ENCODE results near the gene UGT1A8.
A peak's percentile ranks its signal among the peaks of the same experiment; 100 is the strongest.
"Not testable (repeated sequence)": the region's sequence is repeated elsewhere in the genome, so short reads cannot be mapped to it uniquely, and the experiment has no call there.

Gene UGT1A8

DNA sequence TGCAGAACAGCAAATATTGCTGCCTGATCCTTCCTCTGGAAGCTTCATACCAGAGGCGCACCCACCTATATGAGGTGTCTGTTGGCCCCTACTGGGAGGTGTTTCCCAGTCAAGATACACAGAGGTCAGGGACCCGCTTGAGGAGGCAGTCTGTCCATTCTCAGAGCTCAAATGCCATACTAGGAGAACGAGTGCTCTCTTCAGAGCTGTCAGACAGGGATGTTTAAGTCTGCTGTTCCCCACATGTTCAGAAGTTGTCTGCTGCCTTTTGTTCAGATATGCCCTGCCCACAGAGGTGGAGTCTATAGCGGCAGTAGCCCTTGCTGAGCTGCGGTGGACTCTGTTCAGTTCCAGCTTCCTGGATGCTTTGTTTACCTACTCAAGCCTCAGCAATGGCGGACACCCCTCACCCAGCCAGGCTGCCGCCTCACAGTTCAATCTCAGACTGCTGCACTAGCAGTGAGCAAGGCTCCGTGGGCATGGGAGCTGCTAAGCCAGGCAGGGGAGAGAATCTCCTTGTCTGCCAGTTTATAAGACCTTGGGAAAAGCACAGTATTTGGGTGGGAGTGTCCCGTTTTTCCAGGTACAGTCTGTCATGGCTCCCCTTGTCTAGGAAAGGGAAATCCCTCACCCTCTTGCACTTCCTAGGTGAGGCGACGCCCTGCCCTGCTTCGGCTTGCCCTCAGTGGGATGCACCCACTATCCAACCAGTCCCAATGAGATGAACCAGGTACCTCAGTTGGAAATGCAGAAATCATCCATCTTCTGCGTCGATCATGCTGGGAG, 119.6 kb downstream of the UGT1A8 start:
- not testable (repeated sequence) for FAIRE-seq

DNA sequence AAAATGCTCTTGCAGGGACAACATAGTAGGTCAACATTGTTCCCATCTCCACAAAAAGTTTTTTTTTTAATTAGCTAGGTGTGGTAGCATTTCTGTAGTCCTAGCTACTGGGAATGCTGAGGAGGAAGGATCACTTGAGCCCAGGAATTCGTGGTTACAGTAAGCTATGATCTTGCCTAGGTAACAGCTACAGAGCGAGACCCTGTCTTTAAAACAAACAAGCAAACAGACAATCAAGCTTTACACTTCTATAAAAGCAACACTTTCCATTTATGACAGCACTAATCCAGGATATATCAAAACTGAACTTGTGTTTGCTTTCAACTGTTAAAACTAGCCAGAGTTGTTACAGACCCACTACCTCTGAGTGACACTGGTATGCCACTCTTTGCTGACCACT, 123.4 kb downstream of the UGT1A8 start:
- FAIRE-seq = no peak

DNA sequence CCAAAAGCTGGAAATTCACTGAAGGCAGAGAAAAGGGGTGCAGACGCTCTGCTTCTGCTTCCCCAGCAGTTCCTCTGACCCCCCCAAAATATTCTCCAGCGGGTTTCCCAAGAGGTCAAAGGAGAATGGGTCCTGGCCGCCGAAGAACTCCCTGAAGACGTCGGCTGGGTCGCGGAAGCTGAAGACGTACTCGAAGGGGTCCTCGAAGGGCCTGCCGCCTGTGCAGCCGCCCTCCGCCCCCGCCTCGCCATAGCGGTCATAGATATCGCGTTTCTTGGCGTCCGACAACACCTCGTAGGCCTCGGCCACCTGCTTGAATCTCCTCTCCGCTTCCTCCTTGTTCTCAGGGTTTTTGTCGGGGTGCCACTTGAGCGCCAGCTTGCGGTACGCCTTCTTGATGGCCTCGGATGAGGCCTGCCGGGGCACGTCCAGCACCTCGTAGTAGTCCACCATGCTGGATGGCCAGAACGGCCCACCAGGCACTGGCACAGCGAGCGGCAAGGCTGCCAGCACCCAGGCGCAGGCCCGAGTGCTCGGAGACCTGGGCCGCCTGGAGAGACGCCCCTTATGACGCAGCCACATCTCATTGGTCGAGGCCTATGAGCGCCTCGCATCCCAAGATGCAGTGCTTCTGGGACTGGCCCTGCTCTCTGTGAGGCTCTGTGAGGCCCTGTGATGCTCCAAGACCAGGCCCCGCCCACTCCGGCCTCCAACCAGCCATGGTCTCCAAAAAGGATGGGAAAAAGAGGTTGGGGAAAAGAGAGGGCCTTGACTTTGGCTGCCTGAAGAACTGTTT, 126.2 kb downstream of the UGT1A8 start:
- FAIRE-seq = no peak

DNA sequence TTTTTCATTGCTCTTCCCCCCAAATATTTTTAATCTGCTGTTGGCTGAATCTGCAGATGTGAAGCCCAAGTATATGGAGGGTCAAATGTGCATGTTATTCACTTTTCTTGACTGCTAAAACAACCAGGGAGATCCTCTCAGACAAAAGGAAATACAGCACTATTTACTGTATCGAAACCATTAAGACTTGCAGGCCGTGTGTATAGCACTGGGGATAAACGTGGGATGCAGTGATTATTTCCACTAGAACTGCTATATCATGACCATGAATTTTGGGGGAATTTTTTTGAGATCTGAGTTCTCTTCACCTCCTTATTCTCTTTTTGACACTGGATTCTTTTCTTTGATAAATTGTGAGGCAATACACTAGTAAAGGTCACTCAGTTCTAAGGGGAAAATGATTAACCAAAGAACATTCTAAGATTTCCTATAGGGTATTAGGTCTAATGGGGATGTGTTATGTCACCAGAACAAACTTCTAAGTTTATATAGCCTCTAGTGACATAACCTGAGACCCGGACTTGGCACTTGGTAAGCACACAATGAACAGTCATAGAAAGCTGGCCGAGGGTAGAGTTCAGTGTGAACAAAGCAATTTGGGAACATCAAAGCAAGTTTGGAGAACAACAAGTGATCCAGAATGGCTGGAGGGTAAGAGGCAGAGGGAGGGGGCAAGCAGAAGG, 127.8 kb downstream of the UGT1A8 start:
- FAIRE-seq = no peak

DNA sequence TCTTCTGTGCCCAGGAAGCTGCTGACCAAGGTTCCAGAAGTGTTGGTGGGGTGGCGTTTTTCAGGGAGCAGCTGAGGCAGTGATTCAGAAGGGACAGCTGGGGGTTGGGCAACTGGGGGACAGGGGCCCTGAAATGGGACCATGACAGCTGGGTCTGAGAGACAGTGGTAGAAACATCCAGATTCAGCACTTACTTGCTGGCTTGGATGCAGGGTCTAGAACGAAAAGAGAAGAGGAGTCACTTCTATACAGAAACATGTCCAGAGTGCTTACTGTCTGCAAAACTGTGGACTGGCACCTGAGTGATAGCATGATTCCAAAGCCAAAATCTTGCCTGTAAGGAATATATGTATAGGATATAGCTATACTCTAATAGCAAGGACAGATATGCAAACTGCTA, 128.4 kb downstream of the UGT1A8 start:
- not testable (repeated sequence) for FAIRE-seq

DNA sequence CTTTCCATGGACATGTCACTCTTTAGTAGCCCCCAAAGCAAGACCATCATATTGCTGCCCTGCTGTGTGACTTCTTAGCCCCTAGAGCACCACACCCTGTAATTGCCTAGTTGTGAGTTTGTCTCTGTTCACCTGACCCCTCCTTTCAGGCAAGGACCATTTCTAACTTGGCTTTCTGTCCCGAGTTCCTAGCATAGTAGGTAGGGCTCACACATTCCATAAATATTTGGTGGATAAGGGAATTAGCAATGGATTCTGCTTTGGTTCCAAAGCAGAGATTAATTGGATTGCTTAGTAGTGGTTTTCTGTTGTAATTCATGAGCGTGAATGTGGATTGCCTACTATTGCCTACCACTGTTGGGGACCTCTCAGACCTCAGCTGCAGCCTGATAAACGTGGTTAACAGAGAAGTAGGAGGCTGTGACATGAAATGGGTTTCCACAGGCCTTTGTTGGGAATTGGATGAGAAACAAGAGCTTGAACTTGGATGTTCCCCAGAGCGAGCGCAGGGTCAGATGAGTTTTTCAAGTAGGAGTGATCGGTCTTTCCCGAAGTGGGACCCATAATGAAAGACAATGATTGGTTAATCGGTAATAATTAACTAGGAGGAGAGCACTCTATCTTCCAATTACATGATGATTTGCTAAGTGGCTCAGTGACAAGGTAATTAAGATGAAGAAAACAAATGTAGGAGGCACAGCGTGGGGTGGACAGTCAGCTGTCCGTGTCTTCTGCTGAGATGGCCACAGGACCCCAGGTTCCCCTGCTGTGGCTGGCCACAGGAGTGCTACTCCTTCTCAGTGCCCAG, 129.2 kb downstream of the UGT1A8 start:
- no peak for FAIRE-seq

DNA sequence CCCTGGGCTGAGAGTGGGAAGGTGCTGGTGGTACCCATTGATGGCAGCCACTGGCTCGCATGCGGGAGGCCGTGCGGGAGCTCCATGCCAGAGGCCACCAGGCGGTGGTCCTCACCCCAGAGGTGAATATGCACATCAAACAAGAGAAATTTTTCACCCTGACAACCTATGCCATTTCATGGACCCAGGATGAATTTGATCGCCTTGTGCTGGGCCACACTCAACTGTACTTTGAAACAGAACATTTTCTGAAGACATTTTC, 129.8 kb downstream of the UGT1A8 start:
- no peak for FAIRE-seq

DNA sequence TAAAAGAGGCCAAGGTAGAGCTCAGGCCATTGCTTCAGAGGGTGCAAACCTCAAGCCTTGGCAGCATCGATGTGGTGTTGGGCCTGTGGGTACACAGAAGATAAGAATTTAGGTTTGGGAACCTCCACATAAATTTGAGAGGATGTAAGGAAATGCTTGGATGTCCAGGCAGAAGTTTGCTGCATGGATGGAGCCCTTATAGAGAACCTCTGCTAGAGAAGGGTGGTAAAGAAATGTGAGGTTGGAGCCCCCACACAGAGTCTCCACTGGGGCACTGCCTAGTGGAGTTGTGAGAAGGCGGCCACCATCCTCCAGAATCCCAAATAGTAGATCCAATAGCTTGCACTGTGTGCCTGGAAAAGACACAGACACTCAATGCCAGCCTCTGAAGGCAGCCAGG, 133.3 kb downstream of the UGT1A8 start:
- FAIRE-seq = not testable (repeated sequence)

DNA sequence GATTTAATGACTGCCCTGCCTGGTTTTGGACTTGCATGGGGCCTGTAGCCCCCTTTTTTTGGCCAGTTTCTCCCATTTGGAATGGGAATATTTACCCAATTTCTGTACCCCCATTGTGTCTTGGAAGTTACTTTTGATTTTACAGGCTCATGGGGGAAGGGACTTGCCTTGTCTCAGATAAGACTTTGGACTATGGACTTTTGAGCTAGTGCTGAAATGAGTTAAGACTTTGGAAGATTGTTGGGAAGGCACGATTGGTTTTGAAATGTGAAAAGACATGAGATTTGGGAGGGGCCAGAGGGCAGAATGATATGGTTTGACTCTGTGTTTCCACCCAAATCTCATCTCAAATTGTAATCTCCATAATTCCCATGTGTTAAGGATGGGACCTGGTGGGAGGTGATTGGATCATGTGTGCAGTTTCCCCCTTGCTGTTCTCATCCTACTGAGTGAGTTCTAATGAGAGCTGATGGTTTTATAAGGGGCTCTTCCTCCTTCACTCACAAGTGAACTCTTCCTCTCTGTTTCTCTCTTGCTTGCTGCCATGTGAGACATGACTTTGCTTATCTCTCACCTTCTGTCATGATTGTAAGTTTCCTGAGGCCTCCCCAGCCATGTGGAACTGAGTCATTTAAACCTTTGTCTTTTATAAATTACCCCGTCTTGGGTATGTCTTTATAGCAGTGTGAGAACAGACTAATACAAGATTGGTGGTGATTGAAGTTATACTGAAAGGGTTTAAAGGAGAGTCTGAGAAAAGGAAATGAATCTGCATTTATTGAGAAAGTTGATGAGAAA, 134.0 kb downstream of the UGT1A8 start:
- not testable (repeated sequence) for FAIRE-seq

DNA sequence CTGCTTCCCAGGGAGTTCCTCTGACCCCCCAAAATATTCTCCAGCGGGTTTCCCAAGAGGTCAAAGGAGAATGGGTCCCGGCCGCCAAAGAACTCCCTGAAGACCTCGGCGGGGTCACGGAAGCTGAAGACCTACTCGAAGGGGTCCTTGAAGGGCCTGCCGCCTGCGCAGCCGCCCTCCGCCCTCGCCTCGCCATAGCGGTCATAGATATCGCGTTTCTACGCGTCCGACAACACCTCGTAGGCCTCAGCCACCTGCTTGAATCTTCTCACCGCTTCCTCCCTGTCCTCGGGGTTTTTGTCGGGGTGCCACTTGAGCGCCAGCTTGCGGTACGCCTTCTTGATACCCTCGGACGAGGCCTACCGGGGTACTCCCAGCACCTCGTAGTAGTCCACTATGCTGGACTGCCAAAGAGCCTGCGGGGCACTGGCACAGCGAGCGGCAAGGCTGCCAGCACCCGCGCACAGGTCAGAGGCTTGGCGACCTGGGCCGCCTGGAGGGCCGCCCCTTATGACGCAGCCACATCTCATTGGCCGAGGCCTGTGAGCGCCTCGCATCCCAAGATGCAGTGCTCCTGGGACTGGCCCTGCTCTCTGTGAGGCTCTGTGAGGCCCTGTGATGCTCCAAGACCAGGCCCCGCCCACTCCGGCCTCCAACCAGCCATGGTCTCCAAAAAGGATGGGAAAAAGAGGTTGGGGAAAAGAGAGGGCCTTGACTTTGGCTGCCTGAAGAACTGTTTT, 137.6 kb downstream of the UGT1A8 start:
- FAIRE-seq = no peak

DNA sequence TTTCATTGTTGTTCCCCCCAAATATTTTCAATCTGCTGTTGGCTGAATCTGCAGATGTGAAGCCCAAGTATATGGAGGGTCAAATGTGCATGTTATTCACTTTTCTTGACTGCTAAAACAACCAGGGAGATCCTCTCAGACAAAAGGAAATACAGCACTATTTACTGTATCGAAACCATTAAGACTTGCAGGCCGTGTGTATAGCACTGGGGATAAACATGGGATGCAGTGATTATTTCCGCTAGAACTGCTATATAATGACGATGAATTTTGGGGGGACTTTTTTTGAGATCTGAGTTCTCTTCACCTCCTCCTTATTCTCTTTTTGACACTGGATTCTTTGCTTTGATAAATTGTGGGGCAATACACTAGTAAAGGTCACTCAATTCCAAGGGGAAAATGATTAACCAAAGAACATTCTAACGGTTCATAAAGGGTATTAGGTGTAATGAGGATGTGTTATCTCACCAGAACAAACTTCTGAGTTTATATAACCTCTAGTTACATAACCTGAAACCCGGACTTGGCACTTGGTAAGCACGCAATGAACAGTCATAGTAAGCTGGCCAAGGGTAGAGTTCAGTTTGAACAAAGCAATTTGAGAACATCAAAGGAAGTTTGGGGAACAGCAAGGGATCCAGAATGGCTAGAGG, 139.1 kb downstream of the UGT1A8 start:
- peak; percentile 65 for FAIRE-seq

DNA sequence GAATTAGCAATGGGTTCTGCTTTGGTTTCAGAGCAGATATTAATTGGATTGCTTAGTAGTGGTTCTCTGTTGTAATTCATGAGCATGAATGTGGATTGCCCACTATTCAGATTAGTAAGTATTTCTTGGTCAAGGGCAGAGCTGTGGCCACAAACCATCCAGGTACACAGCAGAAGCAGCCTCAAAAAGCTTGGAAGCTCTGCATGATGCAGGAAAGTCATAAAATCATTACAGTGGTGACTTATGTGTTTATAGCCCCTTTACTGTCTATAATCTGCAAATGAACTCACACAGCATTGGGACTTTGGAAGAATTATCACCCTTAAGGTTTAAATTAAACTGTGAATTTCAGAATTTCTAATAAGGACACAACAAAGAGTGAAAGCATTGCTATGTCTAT, 140.7 kb downstream of the UGT1A8 start:
- no peak for FAIRE-seq

DNA sequence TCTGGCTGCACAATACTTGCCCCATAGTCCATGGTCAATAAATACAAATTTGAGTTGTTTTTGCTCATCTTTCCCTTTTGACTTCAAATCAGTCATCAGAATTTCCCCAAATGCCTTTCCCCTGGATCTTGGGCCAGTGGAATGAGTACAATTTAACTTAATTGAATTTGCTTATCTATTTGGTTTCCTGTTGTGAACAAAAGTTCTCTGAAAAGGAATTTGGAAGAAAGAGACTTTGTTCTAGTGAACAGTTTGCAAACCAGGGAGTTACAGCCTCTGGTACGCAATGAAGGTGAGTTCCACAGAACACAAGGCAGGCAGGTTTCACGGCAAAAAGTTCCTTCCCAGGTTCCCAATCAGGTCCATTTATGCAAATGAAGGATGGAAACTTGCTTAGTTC, 141.4 kb downstream of the UGT1A8 start:
- no peak for FAIRE-seq

DNA sequence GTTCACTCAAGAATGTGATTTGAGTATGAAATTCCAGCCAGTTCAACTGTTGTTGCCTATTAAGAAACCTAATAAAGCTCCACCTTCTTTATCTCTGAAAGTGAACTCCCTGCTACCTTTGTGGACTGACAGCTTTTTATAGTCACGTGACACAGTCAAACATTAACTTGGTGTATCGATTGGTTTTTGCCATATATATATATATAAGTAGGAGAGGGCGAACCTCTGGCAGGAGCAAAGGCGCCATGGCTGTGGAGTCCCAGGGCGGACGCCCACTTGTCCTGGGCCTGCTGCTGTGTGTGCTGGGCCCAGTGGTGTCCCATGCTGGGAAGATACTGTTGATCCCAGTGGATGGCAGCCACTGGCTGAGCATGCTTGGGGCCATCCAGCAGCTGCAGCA, 142.6 kb downstream of the UGT1A8 start, which contains the start of gene UGT1A1:
TSS of gene UGT1A1 (plus strand) at position 228 of the 400 bp plus-strand sequence. CDS start at position 246, 18 bp downstream.
- no peak for FAIRE-seq

DNA sequence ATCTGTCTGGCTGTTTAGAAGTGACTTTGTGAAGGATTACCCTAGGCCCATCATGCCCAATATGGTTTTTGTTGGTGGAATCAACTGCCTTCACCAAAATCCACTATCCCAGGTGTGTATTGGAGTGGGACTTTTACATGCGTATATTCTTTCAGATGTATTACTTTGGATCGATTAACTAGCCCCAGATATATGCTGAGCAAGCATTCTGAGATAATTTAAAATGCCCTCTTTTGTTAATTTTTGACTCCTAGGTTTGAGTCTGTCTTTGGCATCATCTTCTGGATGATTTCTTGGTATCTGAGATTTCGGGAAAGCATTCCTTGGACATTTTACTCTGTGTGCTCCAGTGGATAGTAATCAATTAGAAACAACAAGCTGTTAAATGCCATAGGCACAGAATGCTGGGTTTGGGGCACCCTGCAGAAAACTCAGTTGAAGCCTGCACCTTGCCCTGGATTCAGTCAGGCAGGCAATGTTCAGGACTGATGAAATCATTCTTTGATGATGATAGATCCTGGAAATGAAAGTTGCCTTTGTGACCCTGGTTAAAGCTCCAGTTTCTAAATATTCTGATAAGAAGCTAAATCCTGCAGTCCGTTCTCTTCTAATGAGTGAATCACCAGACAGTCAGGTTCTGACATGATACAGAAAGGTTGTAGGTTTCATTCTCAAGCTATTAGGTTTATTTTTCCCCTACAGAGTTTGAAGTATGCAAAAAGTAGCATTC, 143.8 kb downstream of the UGT1A8 start:
- no peak for FAIRE-seq

DNA sequence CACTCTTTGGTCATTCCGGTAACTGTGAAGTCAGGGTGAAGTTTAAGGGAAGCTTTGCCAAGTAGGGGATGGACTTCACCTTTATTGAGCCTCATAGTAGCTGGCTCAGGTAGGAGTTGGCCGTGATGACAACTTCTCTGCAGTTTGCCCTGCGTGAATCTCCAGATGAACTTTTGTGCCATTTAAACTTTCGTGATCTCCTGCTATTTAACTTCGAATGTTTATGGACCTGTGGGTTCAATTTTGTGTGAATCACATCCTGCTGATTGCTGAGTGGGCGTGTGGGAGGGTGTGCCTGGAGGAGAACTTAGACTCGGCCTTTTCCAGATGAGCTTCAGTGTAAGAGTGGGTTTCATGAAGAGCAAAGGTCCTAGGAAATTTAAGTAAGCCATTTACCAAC, 146.8 kb downstream of the UGT1A8 start:
- no peak for FAIRE-seq

DNA sequence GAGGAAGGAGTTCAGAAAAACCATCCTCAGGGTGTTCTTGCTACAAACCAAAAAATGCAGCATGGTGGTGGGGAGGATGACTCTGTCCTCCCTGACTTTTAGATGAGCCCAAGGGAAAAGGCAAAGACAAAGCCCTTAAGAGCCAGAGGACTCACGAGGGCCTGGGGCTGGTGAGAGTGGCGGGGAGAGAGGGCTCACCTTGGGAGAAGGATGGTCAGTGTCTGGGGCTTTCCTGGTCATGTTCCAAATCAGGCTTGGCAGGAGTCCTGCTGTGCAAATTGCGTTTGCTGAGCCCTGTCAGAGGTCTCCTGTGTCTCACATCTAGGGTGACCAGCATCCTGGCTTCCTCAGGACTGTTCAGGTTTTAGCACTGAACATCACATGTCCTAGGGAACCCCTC, 147.3 kb downstream of the UGT1A8 start:
- FAIRE-seq = no peak

DNA sequence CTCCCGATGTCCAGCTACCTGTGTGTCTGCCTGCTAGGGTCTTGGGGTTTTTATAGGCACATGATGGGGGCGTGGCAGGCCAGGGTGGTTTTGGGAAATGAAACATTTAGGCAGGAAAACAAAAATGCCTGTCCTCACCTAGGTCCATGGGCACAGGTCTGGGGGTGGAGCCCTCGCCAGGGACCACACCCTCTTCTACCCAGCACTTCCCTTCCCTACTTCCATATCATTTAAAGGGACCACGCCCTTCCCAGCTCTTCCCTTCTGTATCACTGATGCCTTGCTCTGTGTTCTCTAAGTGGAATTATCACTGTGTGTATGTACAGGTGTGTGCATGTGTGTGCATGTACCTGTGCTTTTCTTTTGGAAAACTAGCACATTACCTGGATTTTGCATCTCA, 149.0 kb downstream of the UGT1A8 start:
- no peak for FAIRE-seq

DNA sequence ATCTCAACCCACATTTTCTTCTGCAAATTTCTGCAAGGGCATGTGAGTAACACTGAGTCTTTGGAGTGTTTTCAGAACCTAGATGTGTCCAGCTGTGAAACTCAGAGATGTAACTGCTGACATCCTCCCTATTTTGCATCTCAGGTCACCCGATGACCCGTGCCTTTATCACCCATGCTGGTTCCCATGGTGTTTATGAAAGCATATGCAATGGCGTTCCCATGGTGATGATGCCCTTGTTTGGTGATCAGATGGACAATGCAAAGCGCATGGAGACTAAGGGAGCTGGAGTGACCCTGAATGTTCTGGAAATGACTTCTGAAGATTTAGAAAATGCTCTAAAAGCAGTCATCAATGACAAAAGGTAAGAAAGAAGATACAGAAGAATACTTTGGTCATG, 150.6 kb downstream of the UGT1A8 start:
- FAIRE-seq = no peak

DNA sequence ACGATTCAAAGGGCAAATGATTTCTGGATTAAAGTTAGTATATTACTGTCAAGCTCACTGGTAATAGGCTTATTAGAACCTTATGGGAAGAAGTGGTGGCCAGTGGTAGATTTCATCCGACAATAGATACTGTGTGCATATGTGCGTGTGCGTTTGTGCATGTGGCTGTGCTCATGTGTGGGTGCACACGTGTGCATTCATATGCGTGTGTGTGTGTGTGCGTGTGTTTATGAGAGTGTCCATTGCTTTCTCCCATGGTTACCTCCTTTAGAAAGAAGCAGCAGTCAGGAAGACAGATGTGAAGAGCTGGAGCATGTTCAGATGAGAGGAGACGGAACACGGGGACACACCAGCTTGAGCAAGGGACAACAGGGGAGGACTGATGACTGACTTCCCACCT, 151.8 kb downstream of the UGT1A8 start:
- no peak for FAIRE-seq
